ENCODE results near the gene FGGY. TPM values are rescaled to one million over a fixed set of nuclear protein-coding genes. Genes with fewer than 3 reads are reported as not detected.

Gene FGGY
- total RNA-seq, 4 donors from 2014 or later: 23.3 to 26.4 (median 25.3) TPM

DNA sequence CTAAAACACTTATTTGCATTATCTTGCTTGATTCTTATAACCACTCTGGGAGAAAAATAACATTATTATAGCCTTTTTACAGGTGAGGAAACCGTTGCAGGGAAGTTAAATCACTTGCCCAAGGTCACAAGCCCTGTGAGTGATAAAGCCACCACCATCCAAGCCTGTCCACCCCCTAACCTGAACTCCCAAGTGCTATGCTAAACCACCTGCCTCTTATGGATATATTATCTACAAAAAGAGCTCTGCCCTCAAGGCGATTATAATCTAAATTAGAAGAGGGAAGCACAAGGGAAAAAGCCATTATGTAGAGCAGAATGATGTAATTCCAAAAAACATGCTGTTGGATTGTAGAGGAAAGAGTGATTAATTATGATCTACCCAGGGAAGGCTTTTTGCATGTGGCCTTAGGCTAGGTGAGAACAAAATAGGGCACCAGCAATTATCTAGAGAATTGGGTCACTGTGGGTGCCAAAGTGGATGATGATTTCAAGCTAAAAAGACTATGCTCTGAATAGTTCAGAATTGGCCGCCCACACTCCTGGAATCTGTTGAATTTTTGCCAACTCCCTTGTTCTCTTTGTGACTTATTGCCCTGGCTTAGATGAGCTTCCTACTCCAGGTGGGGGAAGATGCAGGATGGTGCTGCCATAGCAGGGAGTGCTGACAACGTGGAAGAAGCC is 205.3 kb downstream of the FGGY start:
- TF ChIP-seq EP300 (IDR thresholded peaks at IDR 0.05): no peak
- TF ChIP-seq, protein P1, sequence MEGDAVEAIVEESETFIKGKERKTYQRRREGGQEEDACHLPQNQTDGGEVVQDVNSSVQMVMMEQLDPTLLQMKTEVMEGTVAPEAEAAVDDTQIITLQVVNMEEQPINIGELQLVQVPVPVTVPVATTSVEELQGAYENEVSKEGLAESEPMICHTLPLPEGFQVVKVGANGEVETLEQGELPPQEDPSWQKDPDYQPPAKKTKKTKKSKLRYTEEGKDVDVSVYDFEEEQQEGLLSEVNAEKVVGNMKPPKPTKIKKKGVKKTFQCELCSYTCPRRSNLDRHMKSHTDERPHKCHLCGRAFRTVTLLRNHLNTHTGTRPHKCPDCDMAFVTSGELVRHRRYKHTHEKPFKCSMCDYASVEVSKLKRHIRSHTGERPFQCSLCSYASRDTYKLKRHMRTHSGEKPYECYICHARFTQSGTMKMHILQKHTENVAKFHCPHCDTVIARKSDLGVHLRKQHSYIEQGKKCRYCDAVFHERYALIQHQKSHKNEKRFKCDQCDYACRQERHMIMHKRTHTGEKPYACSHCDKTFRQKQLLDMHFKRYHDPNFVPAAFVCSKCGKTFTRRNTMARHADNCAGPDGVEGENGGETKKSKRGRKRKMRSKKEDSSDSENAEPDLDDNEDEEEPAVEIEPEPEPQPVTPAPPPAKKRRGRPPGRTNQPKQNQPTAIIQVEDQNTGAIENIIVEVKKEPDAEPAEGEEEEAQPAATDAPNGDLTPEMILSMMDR (IDR thresholded peaks at IDR 0.05): no peak
- no peak for TF ChIP-seq POLR2A (IDR thresholded peaks at IDR 0.05; ENCODE audit: low read depth)
- TF ChIP-seq POLR2AphosphoS5 (IDR thresholded peaks at IDR 0.05): no peak
- H3K4me3 ChIP-seq: no peak overlapping the region
- no peaks in the 10 kb centered on the region for H3K36me3 ChIP-seq
- H3K27me3 ChIP-seq: no peaks in the 10 kb centered on the region
- 86% methylated on average over 4 of the region's 4 CpGs for WGBS
- H3K9me3 ChIP-seq: no peaks in the 10 kb centered on the region
- H3K27ac ChIP-seq (replicated peaks in 1 of 4): no peak overlapping the region
- DNase-seq (ENCODE audit: extremely low spot score): peak; percentile 12
- H3K4me1 ChIP-seq: peaks cover 0 to 26% (median 10%) of the 10 kb centered on the region in 4 donors
- intact Hi-C loops (cut with DNase I): no loop called here

DNA sequence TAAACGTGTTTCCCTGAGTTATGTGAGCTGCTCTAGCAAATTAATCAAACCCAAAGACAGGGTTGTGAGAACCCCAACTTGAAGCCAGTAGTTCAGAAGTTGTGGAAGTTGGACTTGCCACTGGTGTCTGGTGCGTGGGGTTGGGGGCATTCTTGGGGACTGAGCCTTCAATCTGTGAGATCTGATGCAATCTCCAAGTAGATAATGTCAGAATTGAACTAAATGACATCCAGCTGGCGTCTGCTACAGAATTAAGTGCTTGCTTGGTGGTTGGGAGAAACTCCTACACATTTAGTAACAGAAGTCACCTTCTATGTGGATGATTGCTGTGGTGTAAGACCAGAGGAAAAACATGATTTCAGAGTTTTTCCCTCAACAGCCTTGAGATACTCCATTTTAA is 207.4 kb downstream of the FGGY start:
- no peak overlapping the region for H3K27ac ChIP-seq (replicated peaks in 1 of 4)
- H3K36me3 ChIP-seq: no peaks in the 10 kb centered on the region
- no peak for TF ChIP-seq POLR2AphosphoS5 (IDR thresholded peaks at IDR 0.05)
- TF ChIP-seq POLR2A (IDR thresholded peaks at IDR 0.05; ENCODE audit: low read depth): no peak
- TF ChIP-seq EP300 (IDR thresholded peaks at IDR 0.05): no peak
- TF ChIP-seq, protein P1 (IDR thresholded peaks at IDR 0.05): no peak
- H3K4me1 ChIP-seq: peaks cover 0 to 19% (median 9%) of the 10 kb centered on the region in 4 donors
- intact Hi-C loops (cut with DNase I): no loop called here
- 86% methylated on average over 3 of the region's 3 CpGs for WGBS
- no peak for DNase-seq (ENCODE audit: extremely low spot score)
- no peaks in the 10 kb centered on the region for H3K27me3 ChIP-seq
- no peaks in the 10 kb centered on the region for H3K9me3 ChIP-seq
- no peak overlapping the region for H3K4me3 ChIP-seq

DNA sequence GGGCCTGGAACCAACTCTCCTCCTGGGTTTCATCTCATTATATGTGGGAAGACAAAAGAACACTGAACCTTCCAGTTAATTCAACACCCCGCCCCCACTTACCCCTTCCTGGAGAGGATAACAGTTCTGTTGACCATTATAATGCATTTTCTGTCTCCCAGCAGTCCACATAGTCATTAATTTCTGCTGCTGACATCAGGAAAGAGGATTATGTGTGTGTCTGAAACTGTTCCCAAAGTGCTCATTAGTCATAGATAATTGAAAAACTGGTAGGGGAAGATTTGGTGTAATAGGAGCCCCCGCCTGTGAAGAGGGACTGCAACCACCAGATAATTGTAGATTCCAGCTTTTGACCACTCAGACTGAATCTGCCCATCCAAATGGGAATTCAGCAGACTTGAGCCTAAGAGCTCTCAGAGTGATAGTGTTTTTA is 208.7 kb downstream of the FGGY start:
- TF ChIP-seq POLR2A (IDR thresholded peaks at IDR 0.05; ENCODE audit: low read depth): no peak
- TF ChIP-seq POLR2AphosphoS5 (IDR thresholded peaks at IDR 0.05): no peak
- no peak for TF ChIP-seq EP300 (IDR thresholded peaks at IDR 0.05)
- TF ChIP-seq, protein P1 (IDR thresholded peaks at IDR 0.05): no peak
- Histone ChIP-seq H3K4me3 (no peak overlapping the region), H3K36me3 (no peaks in the 10 kb centered on the region), H3K9me3 (no peaks in the 10 kb centered on the region), H3K27me3 (no peaks in the 10 kb centered on the region), H3K27ac (replicated peaks in 1 of 4) (no peak overlapping the region), H3K4me1 (peaks cover 0 to 27% (median 13%) of the 10 kb centered on the region in 4 donors)
- DNase-seq (ENCODE audit: extremely low spot score): no peak
- WGBS: 85% methylated on average over 2 of the region's 2 CpGs
- intact Hi-C loops (cut with DNase I): no loop called here

DNA sequence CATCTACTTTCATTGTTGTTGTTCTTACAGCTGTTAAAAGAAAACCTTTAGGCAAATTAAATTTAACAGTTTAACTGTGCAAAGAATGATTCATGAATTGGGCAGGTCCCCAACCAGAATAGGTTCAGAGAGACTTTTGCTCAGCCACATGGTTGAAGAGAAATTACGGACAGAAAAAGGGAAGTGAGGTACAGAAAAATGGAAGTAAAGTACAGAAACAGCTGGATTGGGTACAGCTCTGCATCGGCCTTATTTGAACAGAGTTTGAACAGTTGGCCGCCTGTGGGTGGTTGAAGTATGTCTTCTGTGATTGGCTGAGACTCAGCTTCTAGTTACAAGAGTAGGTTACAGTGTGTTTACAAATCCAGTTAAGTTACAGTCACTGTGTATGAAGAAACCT is 210.1 kb downstream of the FGGY start:
- WGBS: 70% methylated on average over 3 of the region's 3 CpGs
- Histone ChIP-seq H3K27me3 (no peaks in the 10 kb centered on the region), H3K27ac (replicated peaks in 1 of 4) (peak overlapping the region in 1 of 4 donors; percentile 25), H3K36me3 (no peaks in the 10 kb centered on the region), H3K9me3 (no peaks in the 10 kb centered on the region), H3K4me3 (no peak overlapping the region), H3K4me1 (peaks cover 0 to 41% (median 24%) of the 10 kb centered on the region in 4 donors)
- intact Hi-C loops (cut with DNase I): no loop called here
- TF ChIP-seq POLR2A (IDR thresholded peaks at IDR 0.05; ENCODE audit: low read depth) (no peak), EP300 (IDR thresholded peaks at IDR 0.05) (no peak), POLR2AphosphoS5 (IDR thresholded peaks at IDR 0.05) (no peak)
- TF ChIP-seq, protein P1 (IDR thresholded peaks at IDR 0.05): no peak
- no peak for DNase-seq (ENCODE audit: extremely low spot score)

Data from esophagus muscularis mucosa (tissue), 4 donors.